Measurements from ENCODE around the gene MRPL58.

- TF ChIP-seq POLR2A (IDR thresholded peaks at IDR 0.05) (no peak), CTCF (IDR thresholded peaks at IDR 0.05 in 8 of 11, conservative IDR thresholded peaks at IDR 0.05 in 3 of 11) (no peak)
Observed at GRCh38 chr17:74964988-74965622, 47.4 kb upstream of the MRPL58 start.
